H1 (cell line): ENCODE data around the gene NSDHL. TPM values are rescaled to one million over a fixed set of nuclear protein-coding genes. Genes with fewer than 3 reads are reported as not detected.

Source experiments
- CTCF ChIA-PET: fragments of 300-600 bp; sonication (Branson Sonifier 250); formaldehyde crosslinking; loops from one replicate; lab custom pipeline; 2021; ENCODE audit not compliant: partially characterized antibody; lab: Charles Lee
- POLR2A ChIA-PET: fragments of 300-600 bp; sonication (Branson Sonifier 250); formaldehyde crosslinking; loops from one replicate; lab custom pipeline; 2021; ENCODE audit warnings: inconsistent platforms; ENCODE audit not compliant: partially characterized antibody; lab: Charles Lee
- DNase-seq, 2 experiments: peaks; one replicate each; pipeline versions ENCODE4 v3.0.0 to v3.0.0-alpha.2; 2010 to 2022; ENCODE audit warnings: low spot score in 2 of 2, low read depth in 1 of 2, mixed read lengths in 1 of 2
- FAIRE-seq: peaks from 2 replicates; lab custom pipeline; 2011; peaks lifted over from hg19 to GRCh38; lab: Jason Lieb, UNC
- H2AFZ ChIP-seq: 2 replicates; pipeline ENCODE4 v1.8.1; 2012; ENCODE audit warnings: low read length, inconsistent platforms
- H2AK5ac ChIP-seq: 2 replicates; pipeline ENCODE4 v1.6.1; 2013; ENCODE audit warnings: low read depth, low read length
- H2BK120ac ChIP-seq: replicated peaks from 2 replicates; pipeline ENCODE3; 2013; ENCODE audit warnings: low read depth, low read length, inconsistent platforms
- H2BK12ac ChIP-seq: 2 replicates; pipeline ENCODE4 v1.6.1; 2013; ENCODE audit warnings: low read depth, low read length
- H2BK15ac ChIP-seq: 2 replicates; pipeline ENCODE4 v1.6.1; 2013; ENCODE audit warnings: low read length
- H2BK20ac ChIP-seq: 2 replicates; pipeline ENCODE4 v1.6.1; 2013; ENCODE audit warnings: low read length
- H2BK5ac ChIP-seq: 2 replicates; pipeline ENCODE4 v1.6.1; 2013; ENCODE audit warnings: low read depth, low read length
- H3K14ac ChIP-seq: 2 replicates; pipeline ENCODE4 v1.6.1; 2013; ENCODE audit warnings: inconsistent platforms; ENCODE audit not compliant: insufficient read length
- H3K18ac ChIP-seq: 2 replicates; pipeline ENCODE4 v1.6.1; 2013; ENCODE audit warnings: low read length; ENCODE audit errors: extremely low read depth
- H3K23ac ChIP-seq: 2 replicates; pipeline ENCODE4 v1.6.1; 2013; ENCODE audit warnings: inconsistent platforms; ENCODE audit not compliant: insufficient read length
- H3K23me2 ChIP-seq: 2 replicates; pipeline ENCODE4 v1.6.1; 2013; ENCODE audit warnings: low read depth, low read length
- H3K27ac ChIP-seq: 2 replicates; pipeline ENCODE4 v1.6.1; 2011; ENCODE audit warnings: low read depth, low read length, inconsistent platforms
- H3K27me3 ChIP-seq, 4 experiments: replicated peaks in 1 of 4; 1 replicate in 1 of 4; 2 replicates in 3 of 4; pipeline versions ENCODE4 v1.6.1 to v1.8.1; 2011 to 2013; ENCODE audit warnings: low read length in 3 of 4, mild to moderate bottlenecking in 3 of 4, inconsistent platforms in 2 of 4, mixed read lengths in 2 of 4, moderate library complexity in 1 of 4; ENCODE audit not compliant: control insufficient read depth in 3 of 4, insufficient read depth in 3 of 4; ENCODE audit errors: extremely low read depth in 1 of 4
- H3K36me3 ChIP-seq, 4 experiments: 2 replicates each; pipeline versions ENCODE4 v1.6.1 to v1.8.1; 2011 to 2013; ENCODE audit warnings: mild to moderate bottlenecking in 4 of 4, low read length in 3 of 4, moderate library complexity in 2 of 4, control low read depth in 1 of 4, inconsistent platforms in 1 of 4; ENCODE audit not compliant: insufficient read depth in 4 of 4, control insufficient read depth in 2 of 4
- H3K4ac ChIP-seq: replicated peaks from 2 replicates; pipeline ENCODE3; 2013; ENCODE audit warnings: low read length, low read depth, mixed read lengths, inconsistent platforms; ENCODE audit not compliant: insufficient read length
- H3K4me1 ChIP-seq, 4 experiments: replicated peaks in 1 of 4; 1 replicate in 1 of 4; 2 replicates in 3 of 4; pipeline versions ENCODE4 v1.6.1 to v1.8.1; 2011 to 2013; ENCODE audit warnings: low read length in 3 of 4, inconsistent platforms in 2 of 4, mixed read lengths in 1 of 4; ENCODE audit not compliant: insufficient read depth in 4 of 4, control insufficient read depth in 3 of 4
- H3K4me2 ChIP-seq, 2 experiments: 2 replicates each; pipeline versions ENCODE4 v1.6.1 to v1.8.1; 2011 to 2013; ENCODE audit warnings: low read depth in 2 of 2, low read length in 2 of 2, control low read depth in 1 of 2, inconsistent platforms in 1 of 2, mild to moderate bottlenecking in 1 of 2; ENCODE audit not compliant: insufficient read depth in 1 of 2
- H3K4me3 ChIP-seq, 4 experiments: fragments of 200-600, 300-600 bp in 1 of 4; sonication (generic), shearing (Covaris generic), sonication (Bioruptor Twin) in 1 of 4; 2 replicates each; pipeline versions ENCODE4 v1.5.1 to v1.8.1; 2011 to 2016; ENCODE audit warnings: low read length in 4 of 4, low read depth in 3 of 4, control low read depth in 2 of 4, inconsistent platforms in 2 of 4, mild to moderate bottlenecking in 2 of 4, mixed read lengths in 1 of 4, moderate library complexity in 1 of 4; ENCODE audit not compliant: insufficient read depth in 2 of 4; ENCODE audit errors: extremely low read depth in 1 of 4
- H3K56ac ChIP-seq: replicated peaks from 2 replicates; pipeline ENCODE3; 2013; ENCODE audit warnings: low read depth, mild to moderate bottlenecking, mixed read lengths, low read length, inconsistent platforms; ENCODE audit not compliant: insufficient read length
- H3K79me1 ChIP-seq: 2 replicates; pipeline ENCODE4 v1.6.1; 2013; ENCODE audit warnings: low read depth, low read length, control low read depth
- H3K79me2 ChIP-seq, 2 experiments: 2 replicates each; pipeline versions ENCODE4 v1.6.1 to v1.8.1; 2012 to 2013; ENCODE audit warnings: low read length in 2 of 2, mild to moderate bottlenecking in 2 of 2, inconsistent platforms in 1 of 2; ENCODE audit not compliant: insufficient read depth in 2 of 2, control insufficient read depth in 1 of 2
- H3K9ac ChIP-seq, 4 experiments: replicated peaks in 1 of 4; 1 replicate in 1 of 4; 2 replicates in 3 of 4; pipeline versions ENCODE4 v1.6.1 to v1.8.1; 2011 to 2013; ENCODE audit warnings: low read depth in 3 of 4, low read length in 3 of 4, control low read depth in 2 of 4, mild to moderate bottlenecking in 2 of 4, moderate library complexity in 2 of 4, inconsistent platforms in 1 of 4; ENCODE audit errors: extremely low read depth in 1 of 4
- H3K9me3 ChIP-seq, 2 experiments: 2 replicates each; pipeline versions ENCODE4 v1.6.1 to v1.8.1; 2012 to 2013; ENCODE audit warnings: mild to moderate bottlenecking in 2 of 2, moderate library complexity in 2 of 2, control low read depth in 1 of 2, inconsistent platforms in 1 of 2, low read depth in 1 of 2, low read length in 1 of 2, mixed read lengths in 1 of 2; ENCODE audit not compliant: insufficient read depth in 2 of 2
- H4K20me1 ChIP-seq, 2 experiments: replicated peaks in 1 of 2; 2 replicates each; pipeline versions ENCODE3 to v1.8.1; 2011 to 2013; ENCODE audit warnings: inconsistent platforms in 2 of 2, low read length in 2 of 2, mild to moderate bottlenecking in 1 of 2; ENCODE audit not compliant: insufficient read depth in 2 of 2, control insufficient read depth in 1 of 2
- H4K5ac ChIP-seq: 2 replicates; pipeline ENCODE4 v1.6.1; 2013; ENCODE audit warnings: low read length, low read depth, mixed read lengths, inconsistent platforms; ENCODE audit not compliant: insufficient read length
- H4K8ac ChIP-seq: 2 replicates; pipeline ENCODE4 v1.8.0; 2013; ENCODE audit warnings: mild to moderate bottlenecking, moderate library complexity, low read length, inconsistent platforms; ENCODE audit not compliant: insufficient read depth; ENCODE audit errors: extremely low read depth
- H4K91ac ChIP-seq: replicated peaks from 2 replicates; pipeline ENCODE3; 2013; ENCODE audit warnings: low read length, mixed read lengths, inconsistent platforms; ENCODE audit not compliant: insufficient read length
- ASH2L ChIP-seq: fragments of 200-600, 300-600 bp; sonication (generic); IDR thresholded peaks from one replicate; pipeline ENCODE4 v1.7.1; 2017; ENCODE audit warnings: low read length
- SIRT6 ChIP-seq: IDR thresholded peaks from one replicate; pipeline ENCODE4 v1.7.1; 2012; ENCODE audit warnings: low read length, inconsistent platforms
- USF2 ChIP-seq: IDR thresholded peaks from 2 replicates; pipeline ENCODE4 v1.6.1; 2011; ENCODE audit warnings: low read length, improper control_type of control experiment
- YY1 ChIP-seq: IDR thresholded peaks from 2 replicates; pipeline ENCODE4 v1.6.1; 2011; ENCODE audit warnings: low read depth, mild to moderate bottlenecking, low read length
- WGBS, 2 experiments: shearing (Covaris generic) in 1 of 2; methylation state at CpG; one replicate each; pipeline versions ENCODE4 v1.1.6 to v1.1.7; 2013 to 2015; ENCODE audit warnings: low lambda C conversion rate in 2 of 2, mixed read lengths in 2 of 2, inconsistent platforms in 1 of 2, low coverage in 1 of 2, missing lambda C conversion rate in 1 of 2; ENCODE audit not compliant: insufficient replicate concordance in 2 of 2, insufficient coverage in 1 of 2, insufficient read length in 1 of 2; ENCODE audit errors: extremely low coverage in 1 of 2, missing lambda C conversion rate in 1 of 2; 5-methylcytosine and 5-hydroxymethylcytosine counted together
- long read RNA-seq, 2 experiments: library from RNA in 1 of 2; library from capped mRNA in 1 of 2; stranded (forward); transcript quantifications; one replicate each; pipeline ENCODE4 v2.0.0, GENCODE V29; 2021; ENCODE audit warnings: inconsistent platforms in 1 of 2
- polyA minus RNA-seq, 3 experiments: library from RNA; depleted of rRNA, polyadenylated mRNA; stranded (reverse); fragments of >200 nt; gene quantifications; 1 replicate in 2 of 3; 2 replicates in 1 of 3; pipeline ENCODE4 v1.2.3, GENCODE V29; 2011
- polyA plus RNA-seq, 7 experiments: library from polyadenylated mRNA; depleted of rRNA in 3 of 7; stranded (reverse) in 5 of 7; unstranded in 2 of 7; fragments of >200 nt in 5 of 7; fragments of 200-250 nt in 2 of 7; gene quantifications; 1 replicate in 5 of 7; 2 replicates in 1 of 7; 4 replicates in 1 of 7; pipeline versions ENCODE4 v1.2.1 to v1.2.3, GENCODE V29; 2011 to 2013; ENCODE audit warnings: missing spikeins in 2 of 7, mixed read lengths in 2 of 7
- total RNA-seq: library from RNA; stranded (reverse); fragmentation: NEBNext Ultra II Directional; extraction: Animal tissue kit (Norgen Biotek cat#: 25700); gene quantifications from 2 replicates; pipeline ENCODE4 v1.2.1, GENCODE V29; 2021
- TF ChIP-seq, protein P1 (sequence below): IDR thresholded peaks from 2 replicates; pipeline ENCODE4 v1.6.1; 2012; ENCODE audit warnings: inconsistent platforms

NSDHL gene
- total RNA-seq (30.5 and 31.5 TPM in 2 replicates), polyA plus RNA-seq (2011; rRNA removed) (26.8 and 34.6 TPM in 2 replicates), polyA minus RNA-seq (2011; rRNA and poly(A)+ RNA removed) (21.8 and 28.0 TPM in 2 replicates)
- 29.7 TPM for polyA plus RNA-seq (2011; cell fraction: cytosol; rRNA removed)
- 28.2 TPM for polyA plus RNA-seq (2011; cell fraction: nucleus; rRNA removed)
- 33.3 to 45.9 TPM (median 38.1 TPM) in 4 replicates for polyA plus RNA-seq (2012, experiment 1 of 2)
- 26.8 TPM for polyA plus RNA-seq (2012, experiment 2 of 2)
- polyA plus RNA-seq (2013, experiment 1 of 2) = 39.1 TPM
- polyA plus RNA-seq (2013, experiment 2 of 2) = 42.8 TPM
- polyA minus RNA-seq (2011; cell fraction: cytosol; rRNA and poly(A)+ RNA removed) = 10.9 TPM
- polyA minus RNA-seq (2011; cell fraction: nucleus; rRNA and poly(A)+ RNA removed) = 9.8 TPM
- long read RNA-seq, experiment 1, transcript NSDHL-201 (8 exons, 1,929 nt) = major isoform, 21 of 38 reads
- long read RNA-seq, experiment 1, partial matches to known transcripts = 16 of 38 reads
- long read RNA-seq, experiment 1, other reads (novel, unspliced or antisense) = 1 of 38 reads
- long read RNA-seq, experiment 2, transcript NSDHL-201 (8 exons, 1,929 nt) = major isoform, 128 of 158 reads
- long read RNA-seq, experiment 2, transcript NSDHL-203 (9 exons, 1,630 nt) = minor isoform, 12 of 158 reads
- long read RNA-seq, experiment 2, partial matches to known transcripts = 13 of 158 reads
- long read RNA-seq, experiment 2, other reads (novel, unspliced or antisense) = 5 of 158 reads

GRCh38 chrX:152830312-152831305 is at the start of gene NSDHL, which contains the start of gene CETN2:
NSDHL (plus strand) TSS chrX:152831063; CDS start chrX:152846325, 15,262 bp downstream.
CETN2 (minus strand) TSS chrX:152830757; CDS start chrX:152830710, 47 bp downstream.
- H3K18ac ChIP-seq = no peak within 1 kb of the TSS; the same call in none of the 2 replicates
- WGBS, 2 experiments = 1% methylated on average over 18 of the region's 71 CpGs; no CpG with 5 or more reads in 1 of the 2 experiments
- H4K91ac ChIP-seq = no peak within 1 kb of the TSS
- DNase-seq = peak; percentile 77 to 92
- no peaks in the 10 kb centered on the region for H4K20me1 ChIP-seq
- no peak within 1 kb of the TSS for H2BK15ac ChIP-seq
- ChIA-PET CTCF (interaction anchor here (1.2 to 1.9 kb wide), 4 partner anchors 9 to 95 kb away, joined by 3 to 6 read pairs (median 5); no protein-coding TSS in a partner anchor), POLR2A (interaction anchor here (0.6 kb wide), 1 partner anchor 84 kb away, joined by 3 read pairs; no protein-coding TSS in a partner anchor)
- no peak within 1 kb of the TSS for H3K27ac ChIP-seq
- no peak within 1 kb of the TSS for H3K23ac ChIP-seq
- H2AK5ac ChIP-seq = no peak within 1 kb of the TSS
- peak; percentile 84 for FAIRE-seq
- H2BK20ac ChIP-seq = no peak within 1 kb of the TSS
- H4K8ac ChIP-seq = peak within 1 kb of the TSS; percentile 73
- H3K23me2 ChIP-seq = peaks cover 4% of the 10 kb centered on the region; the same call in 1 of the 2 replicates
- H3K4me1 ChIP-seq = 0 out of 7 replicates have a peak, but pooled peaks cover 0 to 3% (median 0%) of the 10 kb centered on the region in 4 experiments
- no peak within 1 kb of the TSS for H2AFZ ChIP-seq
- H3K79me1 ChIP-seq = no peaks in the 10 kb centered on the region; the same call in none of the 2 replicates
- no peaks in the 10 kb centered on the region for H3K9me3 ChIP-seq
- no peak within 1 kb of the TSS for H4K5ac ChIP-seq
- H3K9ac ChIP-seq = peak within 1 kb of the TSS; percentile 37 to 90 (median 60)
- peaks cover 4 to 31% of the 10 kb centered on the region in 2 experiments; a peak in 3 of 4 replicates for H3K79me2 ChIP-seq
- H3K36me3 ChIP-seq = peaks cover 2 to 8% (median 4%) of the 10 kb centered on the region in 4 experiments; a peak in 5 of 8 replicates
- no peaks in the 10 kb centered on the region for H3K27me3 ChIP-seq
- no peak within 1 kb of the TSS for H2BK120ac ChIP-seq
- peak within 1 kb of the TSS; percentile 30 for H3K56ac ChIP-seq
- peak within 1 kb of the TSS; percentile 80 to 95 for H3K4me2 ChIP-seq
- H3K14ac ChIP-seq = no peak within 1 kb of the TSS
- H2BK12ac ChIP-seq = no peak within 1 kb of the TSS
- 0 out of 2 replicates have a peak within 1 kb of the TSS, but pooled peaks have one; percentile 35 for H2BK5ac ChIP-seq
- H3K4ac ChIP-seq = peak within 1 kb of the TSS; percentile 85
- peak within 1 kb of the TSS; percentile 69 to 84 (median 78) for H3K4me3 ChIP-seq
- TF ChIP-seq USF2 (no peak), ASH2L (no peak), SIRT6 (no peak), YY1 (no peak)
- TF ChIP-seq, protein P1, sequence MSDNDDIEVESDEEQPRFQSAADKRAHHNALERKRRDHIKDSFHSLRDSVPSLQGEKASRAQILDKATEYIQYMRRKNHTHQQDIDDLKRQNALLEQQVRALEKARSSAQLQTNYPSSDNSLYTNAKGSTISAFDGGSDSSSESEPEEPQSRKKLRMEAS = peak; percentile 15; the same call in 1 of the 2 replicates
